Measurements from ENCODE around the gene COPZ2. TPM values are rescaled to one million over a fixed set of nuclear protein-coding genes. Genes with fewer than 3 reads are reported as not detected.

COPZ2 gene
- total and polyA plus RNA-seq, 9 of the 15 experiments (the other 6 are each of a cell fraction or from before 2014, with no cell fraction given): 0.22 to 0.49 TPM; not detected in 7

DNA sequence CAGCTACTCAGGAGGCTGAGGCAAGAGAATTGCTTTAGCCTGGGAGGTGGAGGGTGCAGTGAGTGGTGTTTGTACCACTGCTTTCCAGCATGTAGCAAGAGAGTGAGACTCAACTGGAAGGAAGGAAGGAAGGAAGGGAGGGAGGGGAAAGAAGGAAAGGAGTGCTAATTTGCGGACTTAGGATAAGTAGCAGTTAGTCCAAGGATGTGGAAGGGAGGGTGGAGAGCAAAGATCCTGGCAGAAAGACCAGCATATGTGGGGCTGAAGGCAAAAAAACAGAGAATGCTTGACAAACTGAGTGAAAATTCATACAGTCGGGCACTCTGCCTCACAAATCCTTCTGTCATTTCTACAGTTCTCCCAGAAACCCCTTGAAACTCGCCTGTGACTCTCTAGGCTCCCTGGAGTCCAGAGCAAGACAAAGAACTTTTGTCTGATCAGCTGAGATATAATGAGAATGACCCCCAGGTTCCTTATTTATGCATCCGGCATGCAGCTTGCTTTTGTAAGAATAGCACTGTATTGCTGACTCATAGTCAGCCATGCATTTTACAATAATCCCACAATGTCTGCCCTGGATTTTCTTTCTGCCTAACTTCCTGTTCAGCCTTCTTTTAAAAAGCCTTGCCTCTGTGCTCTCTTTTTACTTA, 35.2 kb downstream of the COPZ2 start (continued):
- TF ChIP-seq ZNF3 (CRISPR knock-in tag; IDR thresholded peaks at IDR 0.05) (no peak), CXXC5 (CRISPR knock-in tag; IDR thresholded peaks at IDR 0.05) (0 out of 2 replicates have a peak, but pooled peaks have one; percentile 20), XRCC5 (IDR thresholded peaks at IDR 0.05; ENCODE audit: low read depth, low read length) (no peak), MAFF (IDR thresholded peaks at IDR 0.05; ENCODE audit: low read length) (peak; percentile 95), ZNF766 (CRISPR knock-in tag; conservative IDR thresholded peaks at IDR 0.05) (peak; percentile 72; the same call in 1 of the 2 replicates), TFAM (CRISPR knock-in tag; conservative IDR thresholded peaks at IDR 0.05) (no peak), ZNF41 (CRISPR knock-in tag; conservative IDR thresholded peaks at IDR 0.05) (no peak), ZNF408 (CRISPR knock-in tag; IDR thresholded peaks at IDR 0.05; ENCODE audit: low read depth) (no peak), ASH1L (IDR thresholded peaks at IDR 0.05; ENCODE audit: borderline replicate concordance, low read depth, partially characterized antibody) (no peak), CC2D1A (IDR thresholded peaks at IDR 0.05) (no peak), NFE2 (IDR thresholded peaks at IDR 0.05; ENCODE audit: low read depth) (peak; percentile 97), ZNF431 (CRISPR knock-in tag; IDR thresholded peaks at IDR 0.05) (no peak), DPF2 (IDR thresholded peaks at IDR 0.05) (peak; percentile 74), GABPB1 (CRISPR knock-in tag; IDR thresholded peaks at IDR 0.05) (0 out of 2 replicates have a peak, but pooled peaks have one; percentile 30), JUND (IDR thresholded peaks at IDR 0.05; ENCODE audit: borderline replicate concordance, low read depth, low read length) (peak; percentile 71), JUND (tag; IDR thresholded peaks at IDR 0.05; ENCODE audit: borderline replicate concordance, low read depth, low read length) (peak; percentile 73; the same call in 2 of the 3 replicates), C11orf30 (IDR thresholded peaks at IDR 0.05; ENCODE audit: low read depth) (peak; percentile 96), ZNF589 (CRISPR knock-in tag; IDR thresholded peaks at IDR 0.05; ENCODE audit: low read depth) (0 out of 2 replicates have a peak, but pooled peaks have one; percentile 59), RBBP5 (IDR thresholded peaks at IDR 0.05; ENCODE audit: borderline replicate concordance, insufficient read depth, low read length, poor library complexity, severe bottlenecking) (no peak), HDAC6 (IDR thresholded peaks at IDR 0.05; ENCODE audit: low read depth, low read length) (no peak)
- TF ChIP-seq, protein P1, sequence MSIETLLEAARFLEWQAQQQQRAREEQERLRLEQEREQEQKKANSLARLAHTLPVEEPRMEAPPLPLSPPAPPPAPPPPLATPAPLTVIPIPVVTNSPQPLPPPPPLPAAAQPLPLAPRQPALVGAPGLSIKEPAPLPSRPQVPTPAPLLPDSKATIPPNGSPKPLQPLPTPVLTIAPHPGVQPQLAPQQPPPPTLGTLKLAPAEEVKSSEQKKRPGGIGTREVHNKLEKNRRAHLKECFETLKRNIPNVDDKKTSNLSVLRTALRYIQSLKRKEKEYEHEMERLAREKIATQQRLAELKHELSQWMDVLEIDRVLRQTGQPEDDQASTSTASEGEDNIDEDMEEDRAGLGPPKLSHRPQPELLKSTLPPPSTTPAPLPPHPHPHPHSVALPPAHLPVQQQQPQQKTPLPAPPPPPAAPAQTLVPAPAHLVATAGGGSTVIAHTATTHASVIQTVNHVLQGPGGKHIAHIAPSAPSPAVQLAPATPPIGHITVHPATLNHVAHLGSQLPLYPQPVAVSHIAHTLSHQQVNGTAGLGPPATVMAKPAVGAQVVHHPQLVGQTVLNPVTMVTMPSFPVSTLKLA (conservative IDR thresholded peaks at IDR 0.05): peak in 1 of 2 experiments; percentile 53; a peak in 1 of 4 replicates
- TF ChIP-seq, protein P2, sequence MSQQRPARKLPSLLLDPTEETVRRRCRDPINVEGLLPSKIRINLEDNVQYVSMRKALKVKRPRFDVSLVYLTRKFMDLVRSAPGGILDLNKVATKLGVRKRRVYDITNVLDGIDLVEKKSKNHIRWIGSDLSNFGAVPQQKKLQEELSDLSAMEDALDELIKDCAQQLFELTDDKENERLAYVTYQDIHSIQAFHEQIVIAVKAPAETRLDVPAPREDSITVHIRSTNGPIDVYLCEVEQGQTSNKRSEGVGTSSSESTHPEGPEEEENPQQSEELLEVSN (IDR thresholded peaks at IDR 0.05; ENCODE audit: borderline replicate concordance in 1 of 2, extremely low read depth in 1 of 2, insufficient read depth in 1 of 2, insufficient read length in 1 of 2, low read depth in 1 of 2, low read length in 1 of 2, poor library complexity in 1 of 2, severe bottlenecking in 1 of 2): no peak
- TF ChIP-seq, protein P3, sequence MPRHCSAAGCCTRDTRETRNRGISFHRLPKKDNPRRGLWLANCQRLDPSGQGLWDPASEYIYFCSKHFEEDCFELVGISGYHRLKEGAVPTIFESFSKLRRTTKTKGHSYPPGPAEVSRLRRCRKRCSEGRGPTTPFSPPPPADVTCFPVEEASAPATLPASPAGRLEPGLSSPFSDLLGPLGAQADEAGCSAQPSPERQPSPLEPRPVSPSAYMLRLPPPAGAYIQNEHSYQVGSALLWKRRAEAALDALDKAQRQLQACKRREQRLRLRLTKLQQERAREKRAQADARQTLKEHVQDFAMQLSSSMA (CRISPR knock-in tag; IDR thresholded peaks at IDR 0.05): no peak
- TF ChIP-seq, protein P4, sequence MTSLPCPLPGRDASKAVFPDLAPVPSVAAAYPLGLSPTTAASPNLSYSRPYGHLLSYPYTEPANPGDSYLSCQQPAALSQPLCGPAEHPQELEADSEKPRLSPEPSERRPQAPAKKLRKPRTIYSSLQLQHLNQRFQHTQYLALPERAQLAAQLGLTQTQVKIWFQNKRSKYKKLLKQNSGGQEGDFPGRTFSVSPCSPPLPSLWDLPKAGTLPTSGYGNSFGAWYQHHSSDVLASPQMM (CRISPR knock-in tag; IDR thresholded peaks at IDR 0.05): no peak

All from K562 (cell line).